Glutamatergic neuron (in vitro differentiated cells): ENCODE data around the gene WWOX. TPM values are rescaled to one million over a fixed set of nuclear protein-coding genes. Genes with fewer than 3 reads are reported as not detected.

Experiments used
- DNase-seq: peaks from one replicate; pipeline ENCODE4 v3.0.0; 2022
- H3K27ac Mint-ChIP-seq: one replicate; pipeline ENCODE4 v1.8.0; 2020; ENCODE audit warnings: mild to moderate bottlenecking, mixed read lengths, inconsistent platforms; ENCODE audit not compliant: unreplicated experiment
- H3K27me3 Mint-ChIP-seq: one replicate; pipeline ENCODE4 v1.8.0; 2020; ENCODE audit warnings: mild to moderate bottlenecking, moderate library complexity, mixed read lengths, inconsistent platforms; ENCODE audit not compliant: unreplicated experiment
- H3K36me3 Mint-ChIP-seq: one replicate; pipeline ENCODE4 v1.8.0; 2020; ENCODE audit warnings: mild to moderate bottlenecking, mixed read lengths, inconsistent platforms; ENCODE audit not compliant: unreplicated experiment
- H3K4me1 Mint-ChIP-seq: one replicate; pipeline ENCODE4 v1.8.0; 2020; ENCODE audit warnings: mild to moderate bottlenecking, low read depth, mixed read lengths, inconsistent platforms; ENCODE audit not compliant: unreplicated experiment
- H3K4me3 Mint-ChIP-seq: one replicate; pipeline ENCODE4 v1.8.0; 2020; ENCODE audit warnings: mild to moderate bottlenecking, mixed read lengths, inconsistent platforms; ENCODE audit not compliant: unreplicated experiment
- H3K9me3 Mint-ChIP-seq: one replicate; pipeline ENCODE4 v1.8.0; 2020; ENCODE audit warnings: mild to moderate bottlenecking, moderate library complexity, mixed read lengths, inconsistent platforms; ENCODE audit not compliant: unreplicated experiment
- total RNA-seq: library from RNA; stranded (reverse); fragmentation: NEBNext Ultra II Directional; extraction: Animal tissue kit (Norgen Biotek cat#: 25700); gene quantifications from one replicate; pipeline ENCODE4 v1.2.1, GENCODE V29; 2021; ENCODE audit not compliant: unreplicated experiment
- TF ChIP-seq, protein P1 (sequence below): fragments of 200-600 bp; sonication (generic); IDR thresholded peaks from one replicate; pipeline ENCODE4 v1.5.0; 2021; ENCODE audit not compliant: partially characterized antibody, unreplicated experiment

The WWOX gene
- total RNA-seq, 1 donor from 2014 or later: 10.3 TPM

DNA sequence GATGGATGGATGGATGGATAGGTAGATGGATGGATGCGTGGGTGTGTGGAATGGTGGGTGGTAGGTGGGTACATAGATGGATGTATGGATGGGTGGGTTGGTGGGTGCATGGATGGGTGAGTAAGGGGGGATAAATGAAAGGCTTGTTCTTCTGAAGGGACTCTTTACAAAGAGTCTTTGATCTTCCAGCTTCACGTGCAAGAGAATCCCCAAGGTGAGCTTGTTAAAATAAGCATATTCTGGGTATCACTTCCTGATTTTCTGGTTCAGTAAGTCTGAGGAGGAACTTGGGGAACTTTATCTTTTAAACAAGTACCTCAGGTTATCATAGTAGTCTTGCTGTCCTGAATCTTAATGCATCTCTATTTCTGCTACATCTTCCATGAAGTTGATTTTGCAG is 862.0 kb downstream of the WWOX start:
- TF ChIP-seq, protein P1, sequence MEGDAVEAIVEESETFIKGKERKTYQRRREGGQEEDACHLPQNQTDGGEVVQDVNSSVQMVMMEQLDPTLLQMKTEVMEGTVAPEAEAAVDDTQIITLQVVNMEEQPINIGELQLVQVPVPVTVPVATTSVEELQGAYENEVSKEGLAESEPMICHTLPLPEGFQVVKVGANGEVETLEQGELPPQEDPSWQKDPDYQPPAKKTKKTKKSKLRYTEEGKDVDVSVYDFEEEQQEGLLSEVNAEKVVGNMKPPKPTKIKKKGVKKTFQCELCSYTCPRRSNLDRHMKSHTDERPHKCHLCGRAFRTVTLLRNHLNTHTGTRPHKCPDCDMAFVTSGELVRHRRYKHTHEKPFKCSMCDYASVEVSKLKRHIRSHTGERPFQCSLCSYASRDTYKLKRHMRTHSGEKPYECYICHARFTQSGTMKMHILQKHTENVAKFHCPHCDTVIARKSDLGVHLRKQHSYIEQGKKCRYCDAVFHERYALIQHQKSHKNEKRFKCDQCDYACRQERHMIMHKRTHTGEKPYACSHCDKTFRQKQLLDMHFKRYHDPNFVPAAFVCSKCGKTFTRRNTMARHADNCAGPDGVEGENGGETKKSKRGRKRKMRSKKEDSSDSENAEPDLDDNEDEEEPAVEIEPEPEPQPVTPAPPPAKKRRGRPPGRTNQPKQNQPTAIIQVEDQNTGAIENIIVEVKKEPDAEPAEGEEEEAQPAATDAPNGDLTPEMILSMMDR: no peak
- no peak overlapping the region for H3K27ac Mint-ChIP-seq

DNA sequence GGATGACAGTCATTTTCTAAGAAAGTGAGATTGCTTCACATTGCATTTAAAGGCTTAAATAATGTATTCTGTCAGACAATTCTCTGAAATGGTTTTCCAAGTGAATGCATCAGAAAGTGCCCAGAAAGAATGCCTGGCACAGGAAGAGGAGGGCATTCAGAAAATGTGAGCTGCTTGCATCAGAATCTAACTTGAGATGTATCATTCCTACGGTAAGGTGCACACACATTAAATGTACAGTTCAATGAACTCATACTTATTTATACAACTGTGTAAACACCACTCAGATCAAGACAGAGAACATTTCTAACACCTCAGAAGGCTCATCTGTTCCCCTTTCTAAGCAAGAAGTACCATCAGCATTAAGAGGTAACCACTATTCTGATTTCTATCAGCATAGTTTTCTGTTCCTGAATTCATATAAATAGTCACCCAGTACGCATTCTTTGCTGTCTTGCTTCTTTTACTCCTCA is 863.0 kb downstream of the WWOX start:
- H3K27me3 Mint-ChIP-seq: peaks cover 4% of the 10 kb centered on the region
- no peak overlapping the region for H3K27ac Mint-ChIP-seq
- H3K4me3 Mint-ChIP-seq: no peak overlapping the region
- DNase-seq: no peak
- no peaks in the 10 kb centered on the region for H3K9me3 Mint-ChIP-seq
- H3K36me3 Mint-ChIP-seq: peaks cover 6% of the 10 kb centered on the region
- H3K4me1 Mint-ChIP-seq: no peaks in the 10 kb centered on the region
- TF ChIP-seq, protein P1: no peak

More for the DNA sequence above, 862.0 kb downstream of the WWOX start:
- Mint-ChIP-seq H3K4me1 (no peaks in the 10 kb centered on the region), H3K4me3 (no peak overlapping the region), H3K27me3 (peaks cover 4% of the 10 kb centered on the region), H3K36me3 (peaks cover 6% of the 10 kb centered on the region), H3K9me3 (no peaks in the 10 kb centered on the region)
- no peak for DNase-seq

DNA sequence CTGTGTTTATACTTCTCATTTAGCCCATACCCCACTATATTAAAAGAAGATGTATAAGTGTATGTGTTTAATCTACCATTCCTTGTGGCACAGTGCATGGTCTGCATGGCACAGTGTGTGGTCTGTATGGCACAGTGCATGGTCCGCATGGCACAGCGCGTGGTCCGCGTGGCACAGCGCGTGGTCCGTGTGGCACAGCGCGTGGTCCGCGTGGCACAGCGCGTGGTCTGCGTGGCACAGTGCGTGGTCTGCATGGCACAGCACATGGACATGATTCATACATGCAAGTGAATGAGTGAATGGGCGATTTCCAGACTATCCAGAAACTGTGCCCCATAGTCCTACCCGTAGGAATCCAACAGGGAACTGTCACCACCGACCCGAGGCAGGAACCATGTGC is 868.5 kb downstream of the WWOX start:
- Mint-ChIP-seq H3K36me3 (peaks cover 6% of the 10 kb centered on the region), H3K27me3 (peaks cover 4% of the 10 kb centered on the region), H3K4me1 (peaks cover 8% of the 10 kb centered on the region), H3K4me3 (no peak overlapping the region), H3K27ac (no peak overlapping the region), H3K9me3 (peaks cover 2% of the 10 kb centered on the region)
- TF ChIP-seq, protein P1: no peak
- no peak for DNase-seq

DNA sequence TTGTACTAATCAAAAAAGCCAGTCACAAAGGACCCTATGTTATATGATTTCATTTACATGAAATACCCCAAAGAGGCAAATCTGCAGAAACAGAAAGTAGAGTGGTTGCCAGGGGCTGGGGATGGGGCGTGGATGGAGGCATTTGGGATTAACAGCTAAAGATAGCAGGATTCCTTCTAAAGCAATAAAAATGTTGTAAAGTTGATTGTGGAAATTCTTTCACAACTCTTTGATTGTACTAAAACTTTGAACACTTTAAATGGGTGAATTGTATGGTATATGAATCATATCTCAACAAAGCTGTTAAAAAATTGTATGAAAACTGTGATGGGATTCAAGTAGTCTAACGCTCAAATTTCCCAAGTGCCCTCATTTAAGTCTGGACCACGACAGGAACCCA is 870.3 kb downstream of the WWOX start:
- Mint-ChIP-seq H3K4me1 (peaks cover 9% of the 10 kb centered on the region), H3K27me3 (no peaks in the 10 kb centered on the region), H3K36me3 (no peaks in the 10 kb centered on the region), H3K4me3 (no peak overlapping the region), H3K9me3 (peaks cover 2% of the 10 kb centered on the region), H3K27ac (no peak overlapping the region)
- TF ChIP-seq, protein P1: no peak
- no peak for DNase-seq

DNA sequence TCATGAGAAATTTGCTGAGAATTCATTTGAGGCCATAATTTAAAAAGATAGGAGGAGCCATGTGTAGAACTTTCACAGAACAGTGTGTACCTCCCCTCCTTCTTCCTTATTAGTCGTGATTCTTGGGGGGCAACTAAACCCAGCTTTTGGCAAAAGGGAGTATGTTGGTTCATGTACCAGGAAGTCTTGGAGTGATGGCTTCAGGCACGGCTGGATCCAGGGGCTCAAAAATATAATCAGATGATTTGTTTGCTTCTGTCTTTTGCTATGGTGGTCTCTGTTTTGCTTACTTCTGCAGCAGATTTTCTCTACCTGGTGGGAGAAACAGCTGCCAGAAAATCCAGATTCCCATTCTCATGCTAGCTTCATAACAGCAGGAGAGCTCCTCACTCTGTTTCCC is 871.2 kb downstream of the WWOX start:
- Mint-ChIP-seq H3K4me1 (peaks cover 9% of the 10 kb centered on the region), H3K4me3 (no peak overlapping the region), H3K36me3 (no peaks in the 10 kb centered on the region), H3K27me3 (no peaks in the 10 kb centered on the region), H3K9me3 (peaks cover 2% of the 10 kb centered on the region), H3K27ac (no peak overlapping the region)
- TF ChIP-seq, protein P1: no peak
- DNase-seq: no peak
